ENCODE data around the gene DCLK3. TPM values are rescaled to one million over a fixed set of nuclear protein-coding genes. Genes with fewer than 3 reads are reported as not detected.

Gene DCLK3
- total and polyA plus RNA-seq, 10 of the 15 experiments (the other 5 are each of a cell fraction or from before 2014, with no cell fraction given) = not detected

DNA sequence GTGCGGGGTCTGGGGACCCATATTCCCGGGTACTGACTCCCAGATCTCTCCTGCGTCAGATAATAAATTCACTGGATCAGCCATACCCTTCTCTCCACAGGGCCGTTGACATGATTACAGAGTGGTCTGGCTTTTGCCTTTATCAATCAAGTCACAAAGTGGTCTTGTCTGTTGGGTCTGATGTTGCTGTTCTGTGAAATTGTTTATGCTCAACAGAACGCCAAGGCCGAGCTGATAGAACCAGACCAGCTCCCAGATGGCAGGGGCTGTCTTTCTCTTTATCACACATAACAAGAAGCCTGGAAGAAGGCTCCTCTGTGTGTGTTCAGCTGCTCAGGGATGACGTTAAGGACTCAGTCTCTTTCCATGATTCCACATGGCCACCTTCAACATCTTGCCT lies 751 bp upstream of the DCLK3 start (continued):
- TF ChIP-seq BACH1 (IDR thresholded peaks at IDR 0.05; ENCODE audit: borderline replicate concordance) = no peak
- no peak for TF ChIP-seq ATF2 (IDR thresholded peaks at IDR 0.05; ENCODE audit: low read length)
- TF ChIP-seq YBX1 (IDR thresholded peaks at IDR 0.05) = no peak
- TF ChIP-seq HSF1 (IDR thresholded peaks at IDR 0.05; ENCODE audit: low read depth, low read length) = no peak

GRCh38 chr3:36764704-36765038 lies 318 bp upstream of the DCLK3 start:
- Histone ChIP-seq H4K20me1 (ENCODE audit: control insufficient read depth, insufficient read depth) (peaks cover 3% of the 10 kb centered on the region; the same call in 1 of the 2 replicates), H3K36me3 (ENCODE audit: control insufficient read depth in 2 of 2, insufficient read depth in 2 of 2, low read length in 1 of 2) (no peaks in the 10 kb centered on the region), H3K79me2 (ENCODE audit: control insufficient read depth, insufficient read depth, low read length) (no peaks in the 10 kb centered on the region), H2AFZ (ENCODE audit: control insufficient read depth, low read depth, low read length) (no peak overlapping the region), H3K9me3 (replicated peaks; ENCODE audit: control insufficient read depth, insufficient read depth, low read length) (no peaks in the 10 kb centered on the region; the same call in 2 of the 3 replicates), H3K27me3 (replicated peaks in 1 of 2; ENCODE audit: control insufficient read depth in 2 of 2, insufficient read depth in 2 of 2, low read length in 1 of 2) (peaks cover 0 to 8% of the 10 kb centered on the region in 2 experiments; a peak in 3 of 4 replicates), H3K27ac (ENCODE audit: control insufficient read depth, insufficient read depth) (no peak overlapping the region), H3K4me3 (no peak overlapping the region), H3K4me1 (ENCODE audit: control insufficient read depth, insufficient read depth, low read length) (no peaks in the 10 kb centered on the region), H3K9ac (ENCODE audit: control insufficient read depth, insufficient read depth, low read length) (no peak overlapping the region), H3K4me2 (ENCODE audit: control insufficient read depth, insufficient read depth) (no peak overlapping the region)
- intact Hi-C loops (cut with micrococcal nuclease; ENCODE audit: unreplicated experiment) (no loop called here), in situ Hi-C loops (cut with MboI) (no loop called here)
- RAD21 ChIA-PET (ENCODE audit: unreplicated experiment) = no interaction called here
- SMC1A ChIA-PET (ENCODE audit: uncharacterized antibody, unreplicated experiment) = no interaction called here
- 46% methylated on average over 10 of the region's 10 CpGs for WGBS (ENCODE audit: insufficient coverage, insufficient replicate concordance, low lambda C conversion rate, missing lambda C conversion rate)
- BruUV-seq (replicated peaks) = no TSS peak
- ATAC-seq (no peak), DNase-seq (ENCODE audit: low read depth, low spot score) (no peak), FAIRE-seq (no peak)
- CTCF ChIA-PET = no interaction called here
- POLR2A ChIA-PET = no interaction called here
- no peak for TF ChIP-seq GATAD2B (conservative IDR thresholded peaks at IDR 0.05; ENCODE audit: low read depth)
- no peak for TF ChIP-seq RBBP5 (conservative IDR thresholded peaks at IDR 0.05)
- TF ChIP-seq ZNF622 (IDR thresholded peaks at IDR 0.05) = no peak
- TF ChIP-seq, protein P1, sequence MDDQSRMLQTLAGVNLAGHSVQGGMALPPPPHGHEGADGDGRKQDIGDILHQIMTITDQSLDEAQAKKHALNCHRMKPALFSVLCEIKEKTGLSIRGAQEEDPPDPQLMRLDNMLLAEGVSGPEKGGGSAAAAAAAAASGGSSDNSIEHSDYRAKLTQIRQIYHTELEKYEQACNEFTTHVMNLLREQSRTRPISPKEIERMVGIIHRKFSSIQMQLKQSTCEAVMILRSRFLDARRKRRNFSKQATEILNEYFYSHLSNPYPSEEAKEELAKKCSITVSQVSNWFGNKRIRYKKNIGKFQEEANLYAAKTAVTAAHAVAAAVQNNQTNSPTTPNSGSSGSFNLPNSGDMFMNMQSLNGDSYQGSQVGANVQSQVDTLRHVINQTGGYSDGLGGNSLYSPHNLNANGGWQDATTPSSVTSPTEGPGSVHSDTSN (IDR thresholded peaks at IDR 0.05; ENCODE audit: insufficient replicate concordance, low read depth, low read length) = no peak
- no peak for TF ChIP-seq HSF1 (IDR thresholded peaks at IDR 0.05; ENCODE audit: low read depth, low read length)
- no peak for TF ChIP-seq TARDBP (IDR thresholded peaks at IDR 0.05; ENCODE audit: borderline replicate concordance)
- TF ChIP-seq REST (IDR thresholded peaks at IDR 0.05; ENCODE audit: low read depth, low read length) = no peak
- TF ChIP-seq NFYB (IDR thresholded peaks at IDR 0.05; ENCODE audit: insufficient read depth, low read depth, low read length) = no peak
- no peak for TF ChIP-seq RB1 (IDR thresholded peaks at IDR 0.05; ENCODE audit: borderline replicate concordance)
- no peak for TF ChIP-seq SPI1 (IDR thresholded peaks at IDR 0.05; ENCODE audit: borderline replicate concordance, insufficient read depth, low read depth, low read length)
- no peak for TF ChIP-seq NR2C1 (IDR thresholded peaks at IDR 0.05)
- no peak for TF ChIP-seq EZH2 (IDR thresholded peaks at IDR 0.05; ENCODE audit: borderline replicate concordance, control insufficient read depth, low read depth, low read length)
